A673 (cell line): ENCODE data around the gene MET. TPM values are rescaled to one million over a fixed set of nuclear protein-coding genes. Genes with fewer than 3 reads are reported as not detected.
A peak's percentile ranks its signal among the peaks of the same experiment; 100 is the strongest.

Experiments used
- BruUV-seq: library from RNA; stranded (reverse); fragments of 400-500 nt; replicated peaks from 2 replicates; lab custom pipeline; 2021; lab: Mats Ljungman, UMichigan
- CTCF ChIA-PET: fragments of 300-600 bp; sonication (Branson Sonifier 250); formaldehyde crosslinking; loops from one replicate; lab custom pipeline; 2022; ENCODE audit warnings: antibody characterized with exemption; lab: Charles Lee
- POLR2A ChIA-PET: fragments of 300-600 bp; sonication (Branson Sonifier 250); formaldehyde crosslinking; loops from one replicate; lab custom pipeline; 2022; ENCODE audit warnings: antibody characterized with exemption; ENCODE audit not compliant: low non-redundant PET; lab: Charles Lee
- DNase-seq: peaks from one replicate; pipeline ENCODE4 v3.0.0-alpha.2; 2015; ENCODE audit warnings: low spot score
- H3K27ac ChIP-seq: fragments of 200-600 bp; sonication (generic); 2 replicates; pipeline ENCODE4 v1.5.1; 2016; ENCODE audit warnings: mixed run types, low read depth, mild to moderate bottlenecking, mixed read lengths, antibody characterized with exemption, low read length; ENCODE audit not compliant: poor library complexity, severe bottlenecking
- H3K27me3 ChIP-seq: fragments of 200-600 bp; sonication (generic); replicated peaks from 2 replicates; pipeline ENCODE4 v1.6.1; 2017; ENCODE audit warnings: mixed run types, low read depth, mild to moderate bottlenecking, mixed read lengths, antibody characterized with exemption, low read length; ENCODE audit not compliant: insufficient read depth, poor library complexity
- H3K36me3 ChIP-seq: fragments of 200-600 bp; sonication (generic); 2 replicates; pipeline ENCODE4 v1.6.1; 2016; ENCODE audit warnings: mixed run types, mild to moderate bottlenecking, mixed read lengths, antibody characterized with exemption, low read length; ENCODE audit not compliant: insufficient read depth, poor library complexity, severe bottlenecking
- H3K4me1 ChIP-seq: fragments of 200-600 bp; sonication (generic); 2 replicates; pipeline ENCODE4 v1.6.1; 2017; ENCODE audit warnings: mixed run types, mild to moderate bottlenecking, mixed read lengths, antibody characterized with exemption, low read length; ENCODE audit not compliant: insufficient read depth, poor library complexity, severe bottlenecking
- H3K4me3 ChIP-seq: fragments of 200-600 bp; sonication (generic); 2 replicates; pipeline ENCODE4 v1.5.1; 2016; ENCODE audit warnings: low read depth, mixed run types, mild to moderate bottlenecking, mixed read lengths, low read length; ENCODE audit not compliant: poor library complexity, severe bottlenecking
- H3K9me3 ChIP-seq: fragments of 200-600 bp; sonication (generic); 2 replicates; pipeline ENCODE4 v1.6.1; 2016; ENCODE audit warnings: mixed run types, low read depth, mild to moderate bottlenecking, mixed read lengths, antibody characterized with exemption, low read length; ENCODE audit not compliant: poor library complexity, severe bottlenecking
- EZH2 ChIP-seq: fragments of 200-600 bp; sonication (generic); IDR thresholded peaks from 2 replicates; pipeline ENCODE4 v1.6.1; 2017; ENCODE audit warnings: borderline replicate concordance, low read depth, mild to moderate bottlenecking, mixed read lengths, antibody characterized with exemption, low read length; ENCODE audit not compliant: poor library complexity, severe bottlenecking
- intact Hi-C: fragments of 100-400 bp; cut with micrococcal nuclease; formaldehyde crosslinking; loops from one replicate; pipeline ENCODE4 v1.10.0; 2022; ENCODE audit not compliant: unreplicated experiment
- total RNA-seq: library from RNA; stranded (reverse); gene quantifications from 2 replicates; pipeline ENCODE4 v1.2.3, GENCODE V29; 2021
- TF ChIP-seq, protein P1 (sequence below): fragments of 300-800, 200-600 bp; sonication (generic); conservative IDR thresholded peaks from 2 replicates; pipeline ENCODE4 v1.5.1; 2017; ENCODE audit warnings: low read depth, mild to moderate bottlenecking, antibody characterized with exemption, low read length, moderate library complexity, mixed read lengths

Gene MET
- total RNA-seq, 1 experiment from 2014 or later = 6.8 TPM

DNA sequence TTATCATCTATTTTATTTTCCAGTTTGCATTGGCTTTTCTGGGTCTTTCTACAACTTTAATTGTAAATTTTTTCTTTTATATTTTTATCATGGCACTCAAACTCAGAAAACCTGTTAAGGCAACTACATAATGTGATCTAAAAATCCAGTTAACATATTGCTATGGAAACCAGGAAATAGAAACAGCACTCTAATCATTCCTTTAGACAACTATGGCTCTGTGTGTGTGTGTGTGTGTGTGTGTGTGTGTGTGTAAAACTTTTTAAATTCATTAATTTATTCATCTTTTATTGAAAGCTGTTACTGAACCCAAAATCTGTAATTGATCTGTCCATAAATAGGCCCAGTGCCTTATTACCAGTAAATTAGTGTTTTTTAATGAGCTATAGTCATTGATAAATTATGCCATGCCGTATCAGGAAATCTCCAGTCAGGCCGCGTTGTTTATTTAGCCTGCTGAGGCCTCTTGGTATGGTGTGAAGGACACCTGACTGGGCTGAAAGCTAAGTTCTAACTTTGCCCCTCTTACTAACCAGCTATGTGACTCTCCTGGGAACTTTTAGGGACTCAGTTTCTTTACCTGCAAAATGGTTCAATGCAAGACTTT lies 1.5 kb upstream of the MET start:
- H3K27me3 ChIP-seq = no peaks in the 10 kb centered on the region
- TF ChIP-seq, protein P1, sequence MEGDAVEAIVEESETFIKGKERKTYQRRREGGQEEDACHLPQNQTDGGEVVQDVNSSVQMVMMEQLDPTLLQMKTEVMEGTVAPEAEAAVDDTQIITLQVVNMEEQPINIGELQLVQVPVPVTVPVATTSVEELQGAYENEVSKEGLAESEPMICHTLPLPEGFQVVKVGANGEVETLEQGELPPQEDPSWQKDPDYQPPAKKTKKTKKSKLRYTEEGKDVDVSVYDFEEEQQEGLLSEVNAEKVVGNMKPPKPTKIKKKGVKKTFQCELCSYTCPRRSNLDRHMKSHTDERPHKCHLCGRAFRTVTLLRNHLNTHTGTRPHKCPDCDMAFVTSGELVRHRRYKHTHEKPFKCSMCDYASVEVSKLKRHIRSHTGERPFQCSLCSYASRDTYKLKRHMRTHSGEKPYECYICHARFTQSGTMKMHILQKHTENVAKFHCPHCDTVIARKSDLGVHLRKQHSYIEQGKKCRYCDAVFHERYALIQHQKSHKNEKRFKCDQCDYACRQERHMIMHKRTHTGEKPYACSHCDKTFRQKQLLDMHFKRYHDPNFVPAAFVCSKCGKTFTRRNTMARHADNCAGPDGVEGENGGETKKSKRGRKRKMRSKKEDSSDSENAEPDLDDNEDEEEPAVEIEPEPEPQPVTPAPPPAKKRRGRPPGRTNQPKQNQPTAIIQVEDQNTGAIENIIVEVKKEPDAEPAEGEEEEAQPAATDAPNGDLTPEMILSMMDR = no peak
- TF ChIP-seq EZH2 = no peak
- H3K27ac ChIP-seq = no peak overlapping the region
- no peak for DNase-seq
- no peak overlapping the region for H3K4me3 ChIP-seq
- no TSS peak for BruUV-seq
- intact Hi-C loops = loop anchor here (2.0 to 10.0 kb wide), 3 partner anchors 78 to 496 kb away; no protein-coding TSS in a partner anchor
- POLR2A ChIA-PET = interaction anchor here (0.7 kb wide), 1 partner anchor 15 kb away, joined by 5 read pairs; no protein-coding TSS in a partner anchor
- H3K9me3 ChIP-seq = no peaks in the 10 kb centered on the region
- no peaks in the 10 kb centered on the region for H3K36me3 ChIP-seq
- CTCF ChIA-PET = no interaction called here
- H3K4me1 ChIP-seq = no peaks in the 10 kb centered on the region

DNA sequence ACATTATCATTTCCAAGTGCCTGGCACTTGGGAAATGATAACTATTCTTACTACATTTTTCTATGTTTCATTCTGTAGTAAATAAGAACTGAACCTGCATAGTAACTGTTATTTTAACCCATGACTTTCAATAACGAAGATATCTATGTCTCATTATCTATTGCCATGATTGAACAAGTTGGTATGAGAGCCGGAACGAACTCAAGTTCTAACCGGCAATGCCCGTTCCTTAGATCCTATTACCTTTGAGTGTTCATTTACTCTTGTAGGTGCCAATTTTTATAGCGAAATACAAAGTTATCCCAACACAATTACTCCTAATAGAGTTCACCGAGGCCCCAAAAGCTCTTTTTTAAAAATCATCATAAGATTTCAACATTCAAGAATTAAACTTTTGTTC lies 885 bp upstream of the MET start:
- H3K4me1 ChIP-seq = no peaks in the 10 kb centered on the region
- H3K4me3 ChIP-seq = peak overlapping the region; percentile 64
- H3K27me3 ChIP-seq = no peaks in the 10 kb centered on the region
- H3K36me3 ChIP-seq = no peaks in the 10 kb centered on the region
- H3K27ac ChIP-seq = no peak overlapping the region
- no TSS peak for BruUV-seq
- intact Hi-C loops = loop anchor here (2.0 to 10.0 kb wide), 3 partner anchors 79 to 496 kb away; no protein-coding TSS in a partner anchor
- DNase-seq = no peak
- TF ChIP-seq EZH2 = no peak
- TF ChIP-seq, protein P1 = no peak
- POLR2A ChIA-PET = interaction anchor here (0.7 kb wide), 1 partner anchor 16 kb away, joined by 5 read pairs; no protein-coding TSS in a partner anchor
- H3K9me3 ChIP-seq = no peaks in the 10 kb centered on the region
- CTCF ChIA-PET = no interaction called here

DNA sequence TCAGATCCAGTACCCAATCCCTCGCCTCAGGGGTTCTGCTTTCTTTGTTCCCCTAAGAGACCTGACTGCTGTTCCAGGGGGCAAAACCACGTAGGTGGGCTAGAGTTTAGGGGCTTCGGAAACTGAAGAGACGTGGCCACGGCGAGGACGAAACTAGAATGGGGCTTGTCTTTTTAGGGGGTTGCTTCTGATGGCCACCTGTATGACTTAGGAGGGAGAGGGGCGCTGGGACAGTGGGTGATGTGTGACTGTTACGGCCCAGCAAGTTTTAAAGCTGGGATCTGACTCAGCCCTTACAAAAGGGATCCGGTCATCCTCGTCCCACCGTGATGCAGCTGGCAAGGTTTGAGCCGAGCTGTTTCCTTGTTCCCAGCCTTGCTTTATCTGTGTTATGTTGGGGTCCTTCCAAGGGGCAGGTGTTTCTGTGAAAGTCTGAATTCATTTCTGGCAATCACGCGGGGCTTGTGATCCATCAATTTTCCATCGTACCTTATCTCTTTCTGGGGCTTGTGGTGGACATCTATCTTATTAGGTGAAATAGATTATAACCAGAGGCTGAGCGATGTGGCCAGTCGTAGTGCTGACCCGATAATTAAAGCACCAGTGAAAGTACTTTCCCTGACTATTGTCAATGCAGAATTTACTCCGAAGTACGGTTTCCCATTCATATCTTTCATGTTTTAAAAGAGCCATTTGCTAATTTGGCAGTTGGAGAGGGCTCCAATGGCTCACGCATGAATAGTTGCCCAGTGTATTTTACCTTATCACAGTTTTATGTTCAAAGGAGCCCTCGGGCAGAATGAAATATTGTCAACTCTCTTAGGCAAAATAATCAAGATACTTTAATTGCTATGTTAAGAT lies 830 bp downstream of the MET start:
- TSS peak; percentile 25 for BruUV-seq
- H3K4me1 ChIP-seq = no peaks in the 10 kb centered on the region
- CTCF ChIA-PET = no interaction called here
- intact Hi-C loops = loop anchor here (5.0 to 10.0 kb wide), 2 partner anchors 81 to 498 kb away; no protein-coding TSS in a partner anchor
- POLR2A ChIA-PET = no interaction called here
- H3K36me3 ChIP-seq = no peaks in the 10 kb centered on the region
- H3K27me3 ChIP-seq = no peaks in the 10 kb centered on the region
- H3K4me3 ChIP-seq = peak overlapping the region; percentile 64
- DNase-seq = no peak
- TF ChIP-seq, protein P1 = no peak
- no peak for TF ChIP-seq EZH2
- no peaks in the 10 kb centered on the region for H3K9me3 ChIP-seq
- H3K27ac ChIP-seq = no peak overlapping the region
